Tibial nerve (tissue), 4 donors: Measurements from ENCODE around the gene ELMO1.

ENCODE experiments used
- CTCF ChIP-seq, 5 experiments: fragments of 200-600 bp in 3 of 5; fragments of 450-650 bp in 2 of 5; sonication (generic) in 3 of 5; IDR thresholded peaks; one replicate each; pipeline ENCODE4 v1.5.1; 2016 to 2019; ENCODE audit warnings: antibody characterized with exemption in 5 of 5, mild to moderate bottlenecking in 3 of 5, moderate library complexity in 2 of 5
- EP300 ChIP-seq, 2 donors: sonication (generic); formaldehyde crosslinking; IDR thresholded peaks; one replicate each; pipeline ENCODE4 v1.6.1; 2017; ENCODE audit warnings: antibody characterized with exemption in 2 of 2, mild to moderate bottlenecking in 1 of 2
- POLR2A ChIP-seq, 2 donors: fragments of 450-650 bp; IDR thresholded peaks; one replicate each; pipeline ENCODE4 v1.6.1; 2017; ENCODE audit warnings: antibody characterized with exemption in 2 of 2, mild to moderate bottlenecking in 2 of 2, moderate library complexity in 2 of 2

GRCh38 chr7:37364856-37365255 is 83.8 kb downstream of the ELMO1 start:
- TF ChIP-seq CTCF (IDR thresholded peaks at IDR 0.05) (no peak), EP300 (IDR thresholded peaks at IDR 0.05) (no peak), POLR2A (IDR thresholded peaks at IDR 0.05) (no peak)
